NCI-H1105 (cell line): ENCODE measurements around the gene SHANK2.

ENCODE experiments used
- DNase-seq: peaks from one replicate; lab custom pipeline; 2025; lab: John Stamatoyannopoulos, UW

Gene SHANK2

GRCh38 chr11:71222318-71223080 is 29.9 kb downstream of the SHANK2 start:
- DNase-seq, result no peak

- no peak for DNase-seq
These were observed 30.6 kb downstream of the SHANK2 start for GRCh38 chr11:71221821-71222220.

GRCh38 chr11:71221201-71221600 is 31.2 kb downstream of the SHANK2 start:
- no peak for DNase-seq

GRCh38 chr11:71218789-71219499 is 33.4 kb downstream of the SHANK2 start:
- DNase-seq, result no peak

GRCh38 chr11:71215425-71215965 is 36.9 kb downstream of the SHANK2 start:
- DNase-seq, result no peak

- no peak for DNase-seq
These were observed 37.6 kb downstream of the SHANK2 start for GRCh38 chr11:71214553-71215424.

GRCh38 chr11:71213696-71214552 is 38.5 kb downstream of the SHANK2 start:
- DNase-seq, result no peak

- DNase-seq, result no peak
These were observed 39.4 kb downstream of the SHANK2 start for GRCh38 chr11:71212871-71213559.

GRCh38 chr11:71211631-71212030 is 40.7 kb downstream of the SHANK2 start:
- no peak for DNase-seq

GRCh38 chr11:71210861-71211260 is 41.5 kb downstream of the SHANK2 start:
- no peak for DNase-seq

- DNase-seq, result no peak
These were observed 42.7 kb downstream of the SHANK2 start for GRCh38 chr11:71209656-71210055.

GRCh38 chr11:71209181-71209580 is 43.2 kb downstream of the SHANK2 start:
- DNase-seq, result no peak

- DNase-seq, result no peak
These were observed 44.2 kb downstream of the SHANK2 start for GRCh38 chr11:71208011-71208774.

- DNase-seq, result no peak
These were observed 44.8 kb downstream of the SHANK2 start for GRCh38 chr11:71207563-71207962.

GRCh38 chr11:71206186-71206585 is 46.2 kb downstream of the SHANK2 start:
- DNase-seq, result no peak

- DNase-seq, result no peak
These were observed 47.4 kb downstream of the SHANK2 start for GRCh38 chr11:71204748-71205664.

- no peak for DNase-seq
These were observed 48.1 kb downstream of the SHANK2 start for GRCh38 chr11:71204294-71204693.

GRCh38 chr11:71203681-71204080 is 48.7 kb downstream of the SHANK2 start:
- no peak for DNase-seq

- DNase-seq, result no peak
These were observed 49.4 kb downstream of the SHANK2 start for GRCh38 chr11:71202966-71203365.
